Adrenal gland (tissue), 5 donors: ENCODE measurements around the gene GAK.

Source experiments
- POLR2A ChIP-seq, 2 donors: fragments of 450-650 bp; IDR thresholded peaks; one replicate each; pipeline ENCODE4 v1.6.1; 2017; ENCODE audit warnings: antibody characterized with exemption in 2 of 2, mild to moderate bottlenecking in 2 of 2, moderate library complexity in 1 of 2
- TF ChIP-seq, protein P1 (sequence below), 6 experiments: fragments of 450-650 bp in 4 of 6; fragments of 200-600 bp in 2 of 6; sonication (generic) in 1 of 6; IDR thresholded peaks; 1 replicate in 5 of 6; 2 replicates in 1 of 6; pipeline versions ENCODE4 v1.5.1 to v1.8.0; 2016 to 2021; ENCODE audit warnings: antibody characterized with exemption in 6 of 6, mild to moderate bottlenecking in 2 of 6, moderate library complexity in 1 of 6
- donor health status: DM: no; HTN: no; CAD: no.

DNA sequence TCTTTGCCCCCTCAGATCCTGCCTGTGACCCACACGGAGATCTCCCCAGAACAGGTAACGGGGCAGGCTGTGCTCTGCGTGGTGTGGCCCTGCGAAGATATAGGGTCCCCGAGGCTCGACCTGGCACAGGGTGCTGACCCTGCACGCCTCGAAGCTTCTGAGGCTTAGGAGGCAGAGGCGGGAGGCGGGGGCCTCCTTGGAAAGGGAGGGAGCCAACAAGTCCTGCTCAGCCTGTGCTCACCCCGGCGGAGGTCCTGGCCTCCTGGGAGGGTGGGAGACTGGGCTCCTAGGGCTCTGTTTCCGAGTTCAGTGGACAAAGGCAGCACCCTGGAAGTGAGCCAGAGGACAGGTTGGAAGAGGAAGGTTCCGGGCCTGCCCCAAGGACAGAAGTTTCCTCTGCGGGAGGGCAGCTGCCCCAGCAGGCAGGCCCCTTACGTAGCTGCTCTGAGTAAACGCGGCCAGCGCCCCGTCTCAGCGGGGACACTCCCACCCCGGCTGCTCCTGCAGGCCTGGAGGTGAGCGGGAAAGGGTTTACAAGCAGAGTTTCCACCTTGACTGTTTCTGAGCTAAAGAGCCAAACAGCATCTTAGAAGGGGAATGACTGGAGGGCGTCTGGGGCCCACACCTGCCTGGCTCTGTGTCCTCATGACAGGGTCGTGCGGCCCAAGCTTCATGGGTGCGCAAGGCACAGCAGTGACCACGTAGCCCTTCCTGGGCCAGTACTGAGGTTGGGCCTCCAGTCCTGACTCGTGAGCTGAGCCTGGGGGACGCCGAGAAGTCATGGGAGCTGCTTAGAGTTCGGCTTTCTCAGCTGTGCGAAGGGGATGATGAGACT is 16.2 kb upstream of the GAK start:
- TF ChIP-seq, protein P1, sequence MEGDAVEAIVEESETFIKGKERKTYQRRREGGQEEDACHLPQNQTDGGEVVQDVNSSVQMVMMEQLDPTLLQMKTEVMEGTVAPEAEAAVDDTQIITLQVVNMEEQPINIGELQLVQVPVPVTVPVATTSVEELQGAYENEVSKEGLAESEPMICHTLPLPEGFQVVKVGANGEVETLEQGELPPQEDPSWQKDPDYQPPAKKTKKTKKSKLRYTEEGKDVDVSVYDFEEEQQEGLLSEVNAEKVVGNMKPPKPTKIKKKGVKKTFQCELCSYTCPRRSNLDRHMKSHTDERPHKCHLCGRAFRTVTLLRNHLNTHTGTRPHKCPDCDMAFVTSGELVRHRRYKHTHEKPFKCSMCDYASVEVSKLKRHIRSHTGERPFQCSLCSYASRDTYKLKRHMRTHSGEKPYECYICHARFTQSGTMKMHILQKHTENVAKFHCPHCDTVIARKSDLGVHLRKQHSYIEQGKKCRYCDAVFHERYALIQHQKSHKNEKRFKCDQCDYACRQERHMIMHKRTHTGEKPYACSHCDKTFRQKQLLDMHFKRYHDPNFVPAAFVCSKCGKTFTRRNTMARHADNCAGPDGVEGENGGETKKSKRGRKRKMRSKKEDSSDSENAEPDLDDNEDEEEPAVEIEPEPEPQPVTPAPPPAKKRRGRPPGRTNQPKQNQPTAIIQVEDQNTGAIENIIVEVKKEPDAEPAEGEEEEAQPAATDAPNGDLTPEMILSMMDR (IDR thresholded peaks at IDR 0.05) = no peak
- TF ChIP-seq POLR2A (IDR thresholded peaks at IDR 0.05) = no peak
